RWPE1 (cell line): ENCODE results near the gene EPHB1.

Source experiments
- CTCF ChIA-PET: fragments of 350-600 bp; sonication (Branson Sonifier 250); formaldehyde crosslinking; extraction: SDS; loops from one replicate; lab custom pipeline; 2021; lab: Yijun Ruan, JAX
- POLR2A ChIA-PET: fragments of 400-600 bp; formaldehyde crosslinking; extraction: SDS; loops from one replicate; lab custom pipeline; 2020; ENCODE audit warnings: antibody characterized with exemption; ENCODE audit not compliant: low non-redundant PET; lab: Yijun Ruan, JAX
- DNase-seq: peaks from one replicate; pipeline ENCODE4 v3.0.0; 2012; ENCODE audit warnings: low spot score
- H3K27ac ChIP-seq: fragments of 450-650 bp; 2 replicates; pipeline ENCODE4 v1.5.1; 2017
- TF ChIP-seq, protein P1 (sequence below): fragments of 450-650 bp; conservative IDR thresholded peaks from 2 replicates; pipeline ENCODE4 v1.5.1; 2017; ENCODE audit warnings: low read depth, mild to moderate bottlenecking

The EPHB1 gene

DNA sequence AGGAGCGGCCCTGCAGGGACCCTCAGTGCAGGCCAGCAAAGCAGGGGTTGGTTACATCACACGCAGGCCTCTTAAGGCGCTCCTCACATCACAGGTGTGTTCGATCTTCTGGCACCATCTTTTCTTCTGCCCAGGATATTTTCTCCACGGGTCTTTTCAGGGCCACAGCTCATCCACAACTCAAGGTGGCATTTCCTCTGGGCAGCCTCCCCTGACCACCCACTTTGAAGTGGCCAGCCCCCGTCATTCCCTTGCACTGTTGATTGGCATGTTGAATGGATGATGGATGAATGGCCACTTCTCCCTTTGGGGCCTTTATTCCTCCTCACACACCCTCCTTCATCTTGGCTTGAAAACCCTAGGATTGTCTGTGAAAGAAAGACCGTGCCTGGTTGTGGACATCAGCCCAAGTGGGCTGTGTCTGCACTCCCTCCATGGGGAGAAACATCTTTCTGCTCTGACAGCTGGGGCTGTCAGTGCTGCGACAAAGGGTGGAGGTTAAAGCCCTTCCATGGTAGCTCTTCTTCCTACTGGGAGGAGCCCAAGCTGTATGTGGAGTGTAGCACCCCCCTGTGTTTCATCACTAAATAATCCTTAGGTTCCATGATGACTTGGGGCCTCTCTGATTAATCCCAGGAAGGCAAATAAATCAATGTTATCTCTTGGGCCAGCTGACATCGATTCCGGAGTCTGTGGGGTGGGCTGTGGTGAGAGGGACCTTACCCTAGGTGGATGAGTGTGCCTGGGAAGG is 102.5 kb downstream of the EPHB1 start:
- no peak overlapping the region for H3K27ac ChIP-seq
- POLR2A ChIA-PET = no interaction called here
- TF ChIP-seq, protein P1, sequence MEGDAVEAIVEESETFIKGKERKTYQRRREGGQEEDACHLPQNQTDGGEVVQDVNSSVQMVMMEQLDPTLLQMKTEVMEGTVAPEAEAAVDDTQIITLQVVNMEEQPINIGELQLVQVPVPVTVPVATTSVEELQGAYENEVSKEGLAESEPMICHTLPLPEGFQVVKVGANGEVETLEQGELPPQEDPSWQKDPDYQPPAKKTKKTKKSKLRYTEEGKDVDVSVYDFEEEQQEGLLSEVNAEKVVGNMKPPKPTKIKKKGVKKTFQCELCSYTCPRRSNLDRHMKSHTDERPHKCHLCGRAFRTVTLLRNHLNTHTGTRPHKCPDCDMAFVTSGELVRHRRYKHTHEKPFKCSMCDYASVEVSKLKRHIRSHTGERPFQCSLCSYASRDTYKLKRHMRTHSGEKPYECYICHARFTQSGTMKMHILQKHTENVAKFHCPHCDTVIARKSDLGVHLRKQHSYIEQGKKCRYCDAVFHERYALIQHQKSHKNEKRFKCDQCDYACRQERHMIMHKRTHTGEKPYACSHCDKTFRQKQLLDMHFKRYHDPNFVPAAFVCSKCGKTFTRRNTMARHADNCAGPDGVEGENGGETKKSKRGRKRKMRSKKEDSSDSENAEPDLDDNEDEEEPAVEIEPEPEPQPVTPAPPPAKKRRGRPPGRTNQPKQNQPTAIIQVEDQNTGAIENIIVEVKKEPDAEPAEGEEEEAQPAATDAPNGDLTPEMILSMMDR = no peak
- DNase-seq = no peak
- CTCF ChIA-PET = no interaction called here

DNA sequence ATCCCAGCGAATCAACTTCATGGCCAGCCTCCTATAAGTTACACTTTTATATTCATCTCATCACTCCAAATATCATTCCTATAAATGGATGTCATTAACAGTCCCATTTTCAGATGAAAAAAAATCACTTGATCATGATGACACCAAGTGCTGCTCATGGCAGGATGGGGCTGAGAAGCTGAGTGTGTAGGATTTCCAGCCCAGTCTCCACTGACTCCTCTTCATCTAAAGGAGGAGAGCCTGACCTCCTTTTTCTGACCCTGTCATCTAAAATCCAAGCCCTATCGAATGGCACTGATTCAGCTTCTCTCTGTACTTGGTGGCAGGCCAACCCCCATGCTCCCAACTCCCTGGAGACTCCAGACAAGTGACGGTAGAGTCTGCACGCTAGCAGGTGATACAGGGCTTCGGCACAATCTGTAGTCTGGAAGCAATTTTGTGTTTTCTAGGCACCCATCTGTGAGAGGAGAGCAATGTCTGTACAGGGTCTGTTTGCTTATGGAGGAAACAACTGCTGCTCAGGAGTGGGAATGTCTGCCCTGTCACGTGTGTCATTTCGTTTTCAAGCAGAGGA is 103.2 kb downstream of the EPHB1 start:
- DNase-seq = no peak
- POLR2A ChIA-PET = no interaction called here
- TF ChIP-seq, protein P1 = no peak
- CTCF ChIA-PET = interaction anchor here (0.5 kb wide), 1 partner anchor 440 kb away, joined by 3 read pairs; no protein-coding TSS in a partner anchor
- no peak overlapping the region for H3K27ac ChIP-seq

DNA sequence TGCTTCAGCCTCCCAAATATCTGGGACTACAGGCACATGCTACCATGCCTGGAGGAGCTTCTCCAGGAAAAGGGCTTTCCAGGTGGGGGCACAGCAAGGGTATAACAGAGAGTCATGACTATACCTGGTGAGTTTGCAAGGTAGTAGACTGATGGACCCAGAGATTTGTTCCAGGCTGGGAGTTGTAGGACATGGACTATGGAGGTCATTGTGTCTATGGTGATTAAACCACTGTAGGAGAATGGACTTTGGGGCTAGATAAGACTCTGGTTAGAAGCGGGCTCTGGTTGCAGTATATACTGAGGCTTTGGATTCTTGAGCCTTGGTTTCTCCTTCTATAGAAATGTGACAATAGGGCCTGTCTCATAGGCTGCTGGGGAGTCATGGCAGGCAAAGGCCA is 104.7 kb downstream of the EPHB1 start:
- POLR2A ChIA-PET = no interaction called here
- TF ChIP-seq, protein P1 = no peak
- CTCF ChIA-PET = interaction anchor here (0.7 kb wide), 1 partner anchor 238 kb away, joined by 4 read pairs; no protein-coding TSS in a partner anchor

DNA sequence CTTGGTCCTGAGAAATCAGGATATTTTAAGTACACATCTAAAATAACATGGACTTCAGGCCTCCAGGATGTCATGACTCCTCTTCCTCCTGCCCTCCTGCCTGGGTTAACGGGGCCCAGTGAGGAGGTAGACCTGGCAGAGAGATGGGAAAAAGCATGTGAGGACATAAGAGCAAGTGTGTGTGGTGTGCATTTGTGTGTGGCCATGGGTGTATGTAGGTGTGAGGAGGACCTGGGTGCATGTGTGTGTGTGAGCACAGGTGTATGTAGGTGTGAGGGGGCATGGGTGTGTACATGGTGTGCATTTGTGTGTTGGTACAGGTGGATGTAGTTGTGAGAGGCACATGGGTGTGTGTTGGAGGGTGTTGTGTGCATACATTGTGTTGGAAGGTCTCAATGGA is 105.4 kb downstream of the EPHB1 start:
- POLR2A ChIA-PET = no interaction called here
- CTCF ChIA-PET = no interaction called here

More for the DNA sequence above, 104.7 kb downstream of the EPHB1 start:
- no peak for DNase-seq
- no peak overlapping the region for H3K27ac ChIP-seq

DNA sequence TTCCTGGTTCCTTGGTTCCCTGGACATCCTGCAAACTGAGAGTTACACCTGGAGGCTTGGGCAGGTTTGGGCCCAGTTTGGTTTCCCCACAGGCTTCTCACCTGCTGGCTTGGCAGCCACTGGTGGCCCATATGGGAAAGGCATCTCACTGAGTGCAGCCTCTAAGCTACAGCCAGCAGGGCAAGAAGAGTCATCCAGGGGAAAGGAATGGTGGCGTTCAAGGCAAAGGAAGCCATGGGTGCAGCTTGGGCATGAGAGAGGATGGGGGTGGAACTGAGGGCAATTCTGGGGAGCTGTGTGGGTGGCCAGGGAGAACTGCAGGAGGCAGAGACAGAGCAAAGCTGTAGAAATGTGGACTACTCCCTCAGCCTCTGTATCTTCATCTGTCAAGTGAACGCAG is 106.4 kb downstream of the EPHB1 start:
- TF ChIP-seq, protein P1 = no peak
- ChIA-PET POLR2A (no interaction called here), CTCF (interaction anchor here (0.6 kb wide), 1 partner anchor 210 kb away, joined by 4 read pairs; no protein-coding TSS in a partner anchor)
- DNase-seq = no peak
- H3K27ac ChIP-seq = no peak overlapping the region

More for the DNA sequence above, 105.4 kb downstream of the EPHB1 start:
- H3K27ac ChIP-seq = no peak overlapping the region
- TF ChIP-seq, protein P1 = no peak
- DNase-seq = no peak

DNA sequence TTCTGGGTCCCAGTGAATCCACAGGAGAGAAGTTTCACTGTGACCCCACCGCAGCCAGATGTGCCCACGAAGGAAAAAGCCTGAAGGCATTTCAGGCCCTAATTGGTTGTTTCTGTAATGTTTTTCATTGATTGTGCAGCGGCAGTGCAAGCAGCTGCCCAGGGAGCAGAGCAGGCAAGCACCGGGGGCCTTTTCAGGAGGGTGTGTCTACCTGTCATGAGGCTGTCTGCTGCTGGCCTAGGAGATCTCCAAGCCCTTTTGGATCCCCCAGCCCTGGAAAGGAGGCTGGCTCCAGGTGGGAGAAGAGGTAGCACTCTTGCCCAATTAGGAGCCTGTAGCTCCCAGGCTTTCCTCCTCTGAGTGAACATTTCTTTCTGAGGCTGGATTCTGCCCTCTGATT is 108.8 kb downstream of the EPHB1 start:
- ChIA-PET CTCF (no interaction called here), POLR2A (no interaction called here)
- DNase-seq = no peak
- TF ChIP-seq, protein P1 = no peak
- H3K27ac ChIP-seq = no peak overlapping the region
